Measurements from ENCODE around the gene BMPER.

The BMPER gene

DNA sequence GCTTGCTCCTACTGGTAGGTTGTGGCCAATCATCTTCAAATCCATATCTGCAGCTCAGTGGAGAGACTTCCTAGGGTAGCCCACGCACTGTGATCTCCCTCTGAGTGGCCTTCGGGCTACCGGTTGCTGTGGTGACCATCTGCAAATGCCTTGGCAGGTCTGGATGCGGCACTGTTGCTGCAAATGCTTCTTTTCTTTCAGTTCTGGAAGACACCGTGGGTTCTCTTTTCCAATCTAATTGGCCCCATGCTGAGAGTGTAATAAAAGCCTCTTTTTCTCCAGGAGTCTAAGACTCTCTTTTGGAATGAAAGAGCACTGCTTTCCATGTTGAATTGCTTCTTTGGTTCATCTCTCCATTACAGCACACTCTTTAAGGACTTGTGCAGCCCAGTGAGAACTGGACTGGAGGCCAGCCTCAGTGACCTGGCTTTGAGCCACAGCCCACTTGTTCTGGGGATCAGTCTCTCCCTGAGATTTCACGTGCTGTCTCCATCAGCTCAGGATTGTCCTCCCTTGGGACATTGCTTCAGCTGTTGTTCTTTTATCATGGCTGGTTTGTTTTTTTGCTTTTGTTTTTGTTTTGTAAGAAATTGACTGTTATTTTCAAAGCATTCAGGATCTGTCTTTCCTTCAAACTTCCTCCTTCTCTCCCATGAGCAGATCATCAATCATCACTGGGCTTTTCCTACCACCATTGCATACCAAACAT is 286.6 kb downstream of the BMPER start:
- no peak for DNase-seq

DNA sequence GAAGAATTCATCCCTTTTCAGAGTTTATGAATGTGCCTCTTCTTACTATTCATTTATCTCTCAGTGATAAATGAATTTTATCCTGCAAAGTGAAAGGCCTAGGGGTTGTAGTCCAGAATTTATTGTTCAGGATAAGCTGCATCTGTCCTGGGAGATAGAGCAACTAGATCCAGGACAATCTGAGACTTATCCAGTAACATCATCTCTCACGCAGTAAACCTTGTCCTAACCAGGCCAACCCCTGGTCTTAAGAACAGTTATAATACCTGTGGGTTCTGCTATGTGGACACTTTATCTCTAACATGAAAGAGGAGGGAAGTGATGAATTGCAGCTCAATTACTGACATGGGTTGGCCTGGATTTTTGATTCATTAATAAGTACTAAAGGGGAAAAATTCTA is 287.6 kb downstream of the BMPER start:
- no peak for DNase-seq

DNA sequence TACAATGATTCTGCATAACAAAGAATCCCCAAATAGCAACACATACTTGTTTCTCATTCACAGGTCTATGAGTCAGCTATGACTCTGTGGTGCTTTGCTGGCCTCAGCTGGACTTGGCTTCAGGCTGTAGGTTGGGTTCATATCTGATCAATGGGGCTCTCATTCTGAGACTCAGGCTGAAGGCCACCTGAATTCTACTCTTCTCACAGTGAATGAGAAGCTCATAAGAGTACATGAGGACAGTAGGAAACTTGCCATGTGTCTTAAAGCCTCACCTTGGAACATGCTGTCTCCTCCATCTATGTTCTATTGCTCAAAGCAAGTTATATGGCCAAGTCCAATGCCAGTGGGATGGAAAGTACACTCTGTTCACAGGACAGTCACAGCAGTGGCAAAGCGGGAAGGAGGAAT is 292.9 kb downstream of the BMPER start:
- DNase-seq: no peak
